HL-60 (cell line): ENCODE data around the gene SFMBT2.

Experiments
- CTCF ChIP-seq: IDR thresholded peaks from one replicate; pipeline ENCODE4 v1.5.1; 2011; ENCODE audit warnings: low read length, control low read depth, inconsistent platforms; ENCODE audit not compliant: insufficient read depth
- GABPA ChIP-seq: IDR thresholded peaks from 2 replicates; pipeline ENCODE4 v1.6.1; 2012; ENCODE audit warnings: low read depth
- POLR2AphosphoS5 ChIP-seq: IDR thresholded peaks from 2 replicates; pipeline ENCODE4 v1.6.1; 2012; ENCODE audit warnings: low read depth
- REST ChIP-seq: IDR thresholded peaks from 2 replicates; pipeline ENCODE4 v1.6.1; 2012; ENCODE audit warnings: low read depth; ENCODE audit not compliant: insufficient replicate concordance
- SPI1 ChIP-seq: IDR thresholded peaks from 2 replicates; pipeline ENCODE4 v1.6.1; 2012; ENCODE audit warnings: low read depth, mild to moderate bottlenecking, borderline replicate concordance

GRCh38 chr10:7345717-7346116 lies 65.1 kb downstream of the SFMBT2 start:
- TF ChIP-seq CTCF, result no peak
- TF ChIP-seq POLR2AphosphoS5, result no peak
- no peak for TF ChIP-seq GABPA
- TF ChIP-seq REST, result no peak
- TF ChIP-seq SPI1, result no peak
